ENCODE results near the gene MLYCD. TPM values are rescaled to one million over a fixed set of nuclear protein-coding genes. Genes with fewer than 3 reads are reported as not detected.

The MLYCD gene
- total RNA-seq, 1 donor from 2014 or later = 7.1 TPM

- Mint-ChIP-seq H3K27ac (peak overlapping the region; percentile 28), H3K4me1 (ENCODE audit: unreplicated experiment) (peaks cover 9% of the 10 kb centered on the region)
These were observed 52.6 kb downstream of the MLYCD start for GRCh38 chr16:83951544-83951943.

GRCh38 chr16:83952587-83952939 is 53.6 kb downstream of the MLYCD start:
- Mint-ChIP-seq H3K4me1 (ENCODE audit: unreplicated experiment) (peaks cover 9% of the 10 kb centered on the region), H3K4me3 (peak overlapping the region; percentile 52), H3K9me3 (no peaks in the 10 kb centered on the region), H3K36me3 (no peaks in the 10 kb centered on the region), H3K27ac (peak overlapping the region; percentile 82), H3K27me3 (no peaks in the 10 kb centered on the region)
- no peak for TF ChIP-seq CTCF (conservative IDR thresholded peaks at IDR 0.05)
- DNase-seq (ENCODE audit: extremely low spot score, unreplicated experiment) = no peak

More at GRCh38 chr16:83951544-83951943, 52.6 kb downstream of the MLYCD start:
- Mint-ChIP-seq H3K36me3 (no peaks in the 10 kb centered on the region), H3K4me3 (no peak overlapping the region), H3K9me3 (no peaks in the 10 kb centered on the region), H3K27me3 (no peaks in the 10 kb centered on the region)
- DNase-seq (ENCODE audit: extremely low spot score, unreplicated experiment) = no peak
- no peak for TF ChIP-seq CTCF (conservative IDR thresholded peaks at IDR 0.05)

GRCh38 chr16:83952940-83953795 is 54.3 kb downstream of the MLYCD start, which contains the start of gene OSGIN1:
Gene OSGIN1, plus strand, starts transcription at chr16:83953240. Its CDS starts 4,432 bp downstream, at chr16:83957672.
- DNase-seq (ENCODE audit: extremely low spot score, unreplicated experiment) = no peak
- Mint-ChIP-seq H3K27me3 (no peaks in the 10 kb centered on the region), H3K27ac (peak within 1 kb of the TSS; percentile 92), H3K4me1 (ENCODE audit: unreplicated experiment) (peaks cover 9% of the 10 kb centered on the region), H3K9me3 (no peaks in the 10 kb centered on the region), H3K36me3 (no peaks in the 10 kb centered on the region), H3K4me3 (peak within 1 kb of the TSS; percentile 86)
- no peak for TF ChIP-seq CTCF (conservative IDR thresholded peaks at IDR 0.05)

GRCh38 chr16:83953796-83954576 is 55.1 kb downstream of the MLYCD start:
- peak overlapping the region; percentile 92 for H3K27ac Mint-ChIP-seq
- no peaks in the 10 kb centered on the region for H3K27me3 Mint-ChIP-seq

More at GRCh38 chr16:83953796-83954576, 55.1 kb downstream of the MLYCD start:
- peak; percentile 60 for TF ChIP-seq CTCF (conservative IDR thresholded peaks at IDR 0.05)
- H3K36me3 Mint-ChIP-seq = no peaks in the 10 kb centered on the region
- no peak for DNase-seq (ENCODE audit: extremely low spot score, unreplicated experiment)
- peaks cover 9% of the 10 kb centered on the region for H3K4me1 Mint-ChIP-seq (ENCODE audit: unreplicated experiment)
- peak overlapping the region; percentile 86 for H3K4me3 Mint-ChIP-seq
- H3K9me3 Mint-ChIP-seq = no peaks in the 10 kb centered on the region
